ENCODE data around the gene COL17A1.

COL17A1 gene

DNA sequence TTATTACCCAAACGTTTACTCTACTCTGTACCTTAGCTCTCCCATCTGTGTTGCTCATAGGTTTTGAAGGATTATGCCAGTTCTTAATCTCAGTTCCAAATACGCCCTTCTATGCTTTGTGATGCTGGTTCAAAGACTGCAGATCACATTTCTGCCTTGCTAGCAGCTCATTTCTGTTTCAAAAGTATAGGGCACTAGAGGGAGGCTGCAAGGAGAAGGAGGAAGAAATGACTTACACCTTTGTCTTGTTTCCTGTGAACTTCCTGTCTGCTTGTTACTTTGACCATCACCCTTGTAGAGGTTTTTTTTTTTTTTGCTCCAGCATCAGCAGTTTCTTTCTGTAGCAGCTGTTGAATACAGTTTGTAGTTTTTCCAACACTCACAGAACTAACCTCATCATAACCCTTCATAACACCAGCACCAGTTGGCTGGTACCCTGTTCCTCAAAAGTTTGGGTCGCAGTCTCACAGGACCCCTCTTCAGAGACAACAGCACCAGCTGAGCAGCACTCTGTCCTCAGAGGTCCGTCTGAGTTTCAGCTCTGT is 102.2 kb downstream of the COL17A1 start:
- DNase-seq: no peak

DNA sequence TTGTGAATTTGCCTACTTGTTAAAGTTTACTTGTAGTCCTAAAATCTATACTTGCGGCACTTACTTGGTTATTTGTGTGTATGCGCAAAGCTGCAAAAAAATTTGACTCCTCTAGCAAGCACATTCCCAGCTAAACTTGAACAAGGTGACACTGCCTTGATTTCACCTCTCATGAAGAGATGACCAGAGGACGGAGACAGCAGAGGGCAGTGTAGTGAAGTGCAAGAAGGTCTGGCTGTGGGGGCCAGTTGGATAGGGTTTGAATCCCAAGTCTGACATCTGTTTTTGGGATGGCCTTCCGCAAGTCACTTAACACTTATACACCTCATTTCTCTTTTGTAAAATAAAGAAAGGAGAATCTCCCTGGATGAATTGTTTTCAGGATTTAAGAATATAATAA is 103.0 kb downstream of the COL17A1 start:
- peak; percentile 24 for DNase-seq

All from right hindlimb (tissue), 1 donor.